NCI-H187 (cell line): ENCODE data around the gene ZBTB25.
"Not testable (repeated sequence)": the region's sequence is repeated elsewhere in the genome, so short reads cannot be mapped to it uniquely, and the experiment has no call there.

ENCODE experiments used
- DNase-seq, 2 experiments: peaks; one replicate each; lab custom pipeline; 2025; lab: John Stamatoyannopoulos, UW

Gene ZBTB25, protein sequence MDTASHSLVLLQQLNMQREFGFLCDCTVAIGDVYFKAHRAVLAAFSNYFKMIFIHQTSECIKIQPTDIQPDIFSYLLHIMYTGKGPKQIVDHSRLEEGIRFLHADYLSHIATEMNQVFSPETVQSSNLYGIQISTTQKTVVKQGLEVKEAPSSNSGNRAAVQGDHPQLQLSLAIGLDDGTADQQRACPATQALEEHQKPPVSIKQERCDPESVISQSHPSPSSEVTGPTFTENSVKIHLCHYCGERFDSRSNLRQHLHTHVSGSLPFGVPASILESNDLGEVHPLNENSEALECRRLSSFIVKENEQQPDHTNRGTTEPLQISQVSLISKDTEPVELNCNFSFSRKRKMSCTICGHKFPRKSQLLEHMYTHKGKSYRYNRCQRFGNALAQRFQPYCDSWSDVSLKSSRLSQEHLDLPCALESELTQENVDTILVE

GRCh38 chr14:64503434-64504309 is at the start of gene ZBTB25:
Gene ZBTB25 (minus strand): TSS chr14:64503838. CDS start chr14:64490533, 13,305 bp downstream.
- DNase-seq: peak; percentile 80 to 88

DNA sequence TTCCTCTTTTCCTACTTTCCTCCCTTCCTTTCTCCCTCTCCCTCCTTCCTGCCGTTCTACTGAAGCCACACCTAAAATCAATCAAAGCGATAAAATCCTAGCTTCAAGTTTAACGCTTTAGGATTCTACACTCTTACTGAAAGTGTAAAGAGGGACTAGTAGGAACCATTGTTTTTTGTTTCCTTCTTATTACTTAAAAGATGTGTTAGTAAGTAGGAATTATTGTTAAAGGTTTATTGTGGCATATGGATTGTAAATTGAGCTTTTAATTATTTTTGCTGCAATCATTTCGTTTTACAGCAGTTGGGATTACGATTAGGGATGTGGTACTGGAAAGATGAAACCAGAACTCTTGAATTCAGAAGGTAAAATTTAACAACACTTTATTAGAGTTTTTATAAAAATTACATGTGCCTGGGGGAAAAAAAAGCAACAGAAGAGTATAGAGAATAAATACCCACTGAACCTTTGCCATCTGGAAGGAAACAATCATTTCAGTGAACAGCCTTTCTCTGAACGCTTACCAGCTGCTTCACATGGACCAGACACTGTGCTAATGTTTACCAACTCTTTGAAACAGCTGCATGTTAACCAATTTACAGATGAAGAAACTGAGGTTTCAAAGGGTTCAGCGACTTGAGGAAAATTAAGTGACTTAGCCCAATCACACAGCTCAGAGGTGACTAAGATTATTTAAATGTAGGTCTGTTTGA is 47.1 kb upstream of the ZBTB25 start:
- no peak for DNase-seq

- peak; percentile 50 to 66 for DNase-seq
Observed at GRCh38 chr14:64549791-64550620, 46.4 kb upstream of the ZBTB25 start, which contains the start of gene PPP1R36. Gene PPP1R36 (plus strand): TSS chr14:64549961. CDS start chr14:64549998, 37 bp downstream.

GRCh38 chr14:64549016-64549415 is 45.4 kb upstream of the ZBTB25 start:
- no peak for DNase-seq

- DNase-seq: no peak
Observed at GRCh38 chr14:64544607-64545312, 41.1 kb upstream of the ZBTB25 start.

DNA sequence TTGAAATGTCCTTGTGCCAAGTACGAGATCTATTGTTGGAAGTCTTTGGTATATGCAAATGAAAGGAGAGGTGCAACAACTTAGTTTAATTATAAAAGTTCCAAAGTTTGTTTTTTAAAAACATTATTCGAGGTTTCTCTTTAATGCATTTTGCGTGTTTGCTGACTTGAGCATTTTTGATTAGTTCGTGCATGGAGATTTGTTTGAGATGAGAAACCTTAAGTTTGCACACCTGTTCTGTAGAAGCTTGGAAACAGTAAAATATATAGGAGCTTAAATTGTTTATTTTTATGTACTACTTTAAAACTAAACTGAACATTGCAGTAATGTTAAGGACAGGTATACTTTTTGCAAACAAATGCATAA is 39.2 kb upstream of the ZBTB25 start:
- DNase-seq: no peak

- no peak for DNase-seq
Observed at GRCh38 chr14:64541972-64542835, 38.6 kb upstream of the ZBTB25 start.

GRCh38 chr14:64541261-64541971 is 37.8 kb upstream of the ZBTB25 start:
- no peak for DNase-seq

GRCh38 chr14:64540208-64541202 is 36.9 kb upstream of the ZBTB25 start, which contains the start of gene HSPA2:
Gene HSPA2 (plus strand): TSS chr14:64540741. CDS start chr14:64540850, 109 bp downstream.
- peak; percentile 95 for DNase-seq

GRCh38 chr14:64536488-64537245 is 33.0 kb upstream of the ZBTB25 start:
- DNase-seq: no peak

DNA sequence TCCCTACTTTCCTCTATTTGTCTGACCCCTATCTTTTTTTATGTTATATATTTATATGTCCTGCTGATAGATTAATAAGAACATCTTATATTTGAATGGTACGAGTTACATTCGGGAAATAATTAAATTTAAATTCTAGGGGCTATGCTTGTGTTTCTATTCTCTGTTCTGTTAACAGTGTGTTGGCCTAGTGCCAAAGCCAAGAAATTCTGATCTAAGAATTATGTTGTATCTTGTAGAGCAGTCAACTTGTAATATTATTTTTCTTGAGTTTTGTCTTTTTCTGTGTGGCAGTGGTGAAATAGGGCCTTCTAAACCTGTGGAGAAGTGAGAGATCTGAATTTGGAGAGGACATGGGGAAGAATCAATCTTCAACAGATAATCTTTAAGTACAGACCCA is 27.9 kb upstream of the ZBTB25 start:
- DNase-seq: no peak

- DNase-seq: no peak
Observed at GRCh38 chr14:64525354-64525753, 21.7 kb upstream of the ZBTB25 start.

- DNase-seq: no peak
Observed at GRCh38 chr14:64522591-64523355, 19.1 kb upstream of the ZBTB25 start.

DNA sequence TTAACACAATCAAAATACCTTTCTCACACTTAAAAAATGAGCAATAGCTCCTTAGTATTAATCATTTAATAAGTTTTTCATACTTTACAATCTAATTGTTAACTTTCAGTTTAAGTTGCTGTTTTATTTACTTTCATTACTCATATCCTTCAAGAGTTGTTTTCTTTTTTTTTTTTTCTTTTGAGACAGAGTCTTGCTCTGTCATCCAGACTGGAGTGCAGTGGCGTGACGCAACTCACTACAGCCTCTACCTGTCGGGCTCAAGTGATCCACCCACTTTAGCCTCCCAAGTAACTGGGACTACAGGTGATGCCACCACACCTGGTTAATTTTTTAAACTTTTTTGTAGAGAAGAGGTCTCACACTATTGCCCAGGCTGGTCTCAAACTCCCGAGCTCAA is 17.1 kb upstream of the ZBTB25 start:
- no peak for DNase-seq

GRCh38 chr14:64518229-64518628 is 14.6 kb upstream of the ZBTB25 start:
- DNase-seq: no peak

GRCh38 chr14:64517667-64518066 is 14.0 kb upstream of the ZBTB25 start:
- not testable (repeated sequence) for DNase-seq
